CD4-positive, CD25-positive, alpha-beta regulatory T cell (primary cell): ENCODE results near the gene CHAT. TPM values are rescaled to one million over a fixed set of nuclear protein-coding genes. Genes with fewer than 3 reads are reported as not detected.
"Not testable (repeated sequence)": the region's sequence is repeated elsewhere in the genome, so short reads cannot be mapped to it uniquely, and the experiment has no call there.

ENCODE experiments used
- ATAC-seq, 2 donors: fragments of 150-1000 bp; cut with Tn5 transposase; one replicate each; pipeline ENCODE4 v1.10.0; 2021; ENCODE audit warnings: low read depth in 2 of 2, moderate number of reproducible peaks in 2 of 2, moderate library complexity in 1 of 2
- DNase-seq, 3 donors: peaks; one replicate each; pipeline versions ENCODE4 v3.0.0 to v3.0.0-alpha.2; 2012 to 2022; ENCODE audit warnings: mixed read lengths in 1 of 3
- H3K27ac ChIP-seq: one replicate; pipeline ENCODE4 v1.7.0; 2013; ENCODE audit warnings: mild to moderate bottlenecking, low read length; ENCODE audit not compliant: insufficient read depth, poor library complexity, severe bottlenecking
- H3K27me3 ChIP-seq: one replicate; pipeline ENCODE4 v1.7.0; 2013; ENCODE audit warnings: low read length; ENCODE audit not compliant: control insufficient read depth, insufficient read depth
- H3K36me3 ChIP-seq: one replicate; pipeline ENCODE4 v1.7.0; 2013; ENCODE audit warnings: mild to moderate bottlenecking, low read length, moderate library complexity; ENCODE audit not compliant: control insufficient read depth, insufficient read depth
- H3K4me1 ChIP-seq: 2 replicates; pipeline ENCODE4 v1.7.0; 2013; ENCODE audit warnings: mild to moderate bottlenecking, low read length; ENCODE audit not compliant: insufficient read depth, control insufficient read depth, poor library complexity, severe bottlenecking
- H3K4me3 ChIP-seq: one replicate; pipeline ENCODE4 v1.7.0; 2013; ENCODE audit warnings: low read depth, mild to moderate bottlenecking, low read length, moderate library complexity
- H3K9me3 ChIP-seq, 2 experiments: 1 replicate in 1 of 2; 2 replicates in 1 of 2; pipeline ENCODE4 v1.7.0; 2013; ENCODE audit warnings: low read length in 2 of 2, mild to moderate bottlenecking in 1 of 2, moderate library complexity in 1 of 2; ENCODE audit not compliant: control insufficient read depth in 2 of 2
- H3K27ac Mint-ChIP-seq, 3 donors: one replicate each; pipeline ENCODE4 v1.8.0; 2020 to 2022; ENCODE audit warnings: mild to moderate bottlenecking in 3 of 3, mixed read lengths in 3 of 3, moderate library complexity in 2 of 3
- H3K27me3 Mint-ChIP-seq: one replicate; pipeline ENCODE4 v1.8.0; 2022; ENCODE audit warnings: mild to moderate bottlenecking, mixed read lengths
- H3K36me3 Mint-ChIP-seq: one replicate; pipeline ENCODE4 v1.8.0; 2020; ENCODE audit warnings: mixed read lengths
- H3K4me1 Mint-ChIP-seq, 4 donors: one replicate each; pipeline ENCODE4 v1.8.0; 2020 to 2022; ENCODE audit warnings: mixed read lengths in 4 of 4, mild to moderate bottlenecking in 1 of 4
- H3K4me3 Mint-ChIP-seq, 4 donors: one replicate each; pipeline ENCODE4 v1.8.0; 2020 to 2022; ENCODE audit warnings: mild to moderate bottlenecking in 4 of 4, mixed read lengths in 4 of 4, moderate library complexity in 3 of 4
- H3K9me3 Mint-ChIP-seq, 7 donors: one replicate each; pipeline ENCODE4 v1.8.0; 2020 to 2022; ENCODE audit warnings: mixed read lengths in 7 of 7, mild to moderate bottlenecking in 3 of 7, moderate library complexity in 2 of 7
- polyA plus RNA-seq, 4 donors: library from polyadenylated mRNA; unstranded; fragments of 300-500 nt; fragmentation: Illumina TruSeq; gene quantifications; one replicate each; pipeline ENCODE4 v1.2.3, GENCODE V29; 2021
- total RNA-seq: library from RNA; stranded (reverse); gene quantifications from one replicate; pipeline ENCODE4 v1.2.3, GENCODE V29; 2022

The CHAT gene
- total and polyA plus RNA-seq, 5 donors from 2014 or later, result not detected

DNA sequence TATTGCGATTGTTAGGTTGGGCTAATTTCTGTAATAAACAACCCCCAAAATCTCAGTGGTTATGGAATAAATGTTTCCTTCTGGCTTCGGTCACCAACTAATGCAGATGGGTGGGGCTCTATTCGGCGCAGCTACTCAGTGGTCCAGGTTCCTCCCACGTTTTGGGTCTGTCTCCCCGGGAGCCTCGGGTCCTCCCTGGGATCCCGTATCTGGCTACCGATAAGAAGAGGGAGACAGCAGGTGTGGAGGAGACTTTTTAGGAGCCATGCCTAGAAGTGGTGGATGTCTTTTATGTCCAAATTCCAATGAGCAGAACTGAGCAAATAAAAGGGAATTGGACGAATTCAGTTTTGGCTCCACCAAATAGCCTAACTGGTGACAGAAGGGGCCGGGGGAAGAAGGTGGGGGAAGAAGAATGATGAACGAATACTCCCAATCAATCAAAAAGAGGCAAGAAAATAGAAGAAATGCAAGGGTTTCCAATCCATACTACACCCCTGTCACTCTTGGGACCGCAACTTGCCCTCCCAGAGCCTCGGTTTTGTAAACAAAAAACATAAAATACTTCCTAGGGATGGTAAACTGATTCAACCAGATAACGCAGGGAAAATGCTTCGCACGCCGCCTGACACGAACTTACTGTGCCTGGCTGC lies 65.1 kb downstream of the CHAT start:
- Mint-ChIP-seq H3K9me3 (peaks cover 0 to 25% (median 12%) of the 10 kb centered on the region in 7 donors), H3K4me1 (no peaks in the 10 kb centered on the region), H3K4me3 (no peak overlapping the region), H3K27me3 (peaks cover 25% of the 10 kb centered on the region), H3K36me3 (no peaks in the 10 kb centered on the region), H3K27ac (no peak overlapping the region)
- no peak overlapping the region for H3K27ac ChIP-seq
- peaks cover 0 to 18% of the 10 kb centered on the region in 2 experiments for H3K9me3 ChIP-seq
- H3K36me3 ChIP-seq, result no peaks in the 10 kb centered on the region
- DNase-seq, result no peak
- no peak for ATAC-seq
- H3K4me3 ChIP-seq, result no peak overlapping the region
- no peaks in the 10 kb centered on the region for H3K4me1 ChIP-seq
- peaks cover 4% of the 10 kb centered on the region for H3K27me3 ChIP-seq

DNA sequence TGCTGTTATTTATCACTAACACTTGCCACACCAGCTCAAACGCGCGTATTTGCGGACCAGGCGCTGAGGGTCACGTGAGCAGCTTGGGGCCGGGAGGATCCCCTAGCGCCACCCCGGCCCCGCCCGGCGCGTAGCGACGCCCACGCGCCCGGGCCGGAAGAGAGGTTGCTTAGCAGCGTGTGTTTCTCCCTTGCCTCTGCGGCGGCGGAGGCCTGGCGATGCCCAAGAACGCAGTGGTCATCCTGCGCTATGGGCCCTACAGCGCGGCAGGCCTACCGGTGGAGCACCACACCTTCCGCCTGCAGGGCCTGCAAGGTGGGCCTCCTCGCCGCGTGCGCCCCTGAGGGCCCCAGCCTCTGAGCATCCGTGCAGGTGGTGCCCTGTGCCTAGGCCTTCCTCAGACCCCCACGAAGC lies 65.7 kb downstream of the CHAT start, which contains the start of gene C10orf53:
Gene C10orf53 (plus strand): TSS at position 172 of the 414 bp plus-strand sequence. CDS start 47 bp downstream, at position 219.
- Histone ChIP-seq H3K27ac (no peak within 1 kb of the TSS), H3K4me3 (no peak within 1 kb of the TSS), H3K36me3 (no peaks in the 10 kb centered on the region), H3K27me3 (peaks cover 4% of the 10 kb centered on the region), H3K9me3 (peaks cover 0 to 18% of the 10 kb centered on the region in 2 experiments), H3K4me1 (no peaks in the 10 kb centered on the region)
- DNase-seq, result peak in 1 of 3 donors; percentile 33
- Mint-ChIP-seq H3K9me3 (peaks cover 0 to 25% (median 14%) of the 10 kb centered on the region in 7 donors), H3K27me3 (peaks cover 25% of the 10 kb centered on the region), H3K4me3 (no peak within 1 kb of the TSS), H3K36me3 (no peaks in the 10 kb centered on the region), H3K4me1 (no peaks in the 10 kb centered on the region), H3K27ac (no peak within 1 kb of the TSS)
- ATAC-seq, result no peak

DNA sequence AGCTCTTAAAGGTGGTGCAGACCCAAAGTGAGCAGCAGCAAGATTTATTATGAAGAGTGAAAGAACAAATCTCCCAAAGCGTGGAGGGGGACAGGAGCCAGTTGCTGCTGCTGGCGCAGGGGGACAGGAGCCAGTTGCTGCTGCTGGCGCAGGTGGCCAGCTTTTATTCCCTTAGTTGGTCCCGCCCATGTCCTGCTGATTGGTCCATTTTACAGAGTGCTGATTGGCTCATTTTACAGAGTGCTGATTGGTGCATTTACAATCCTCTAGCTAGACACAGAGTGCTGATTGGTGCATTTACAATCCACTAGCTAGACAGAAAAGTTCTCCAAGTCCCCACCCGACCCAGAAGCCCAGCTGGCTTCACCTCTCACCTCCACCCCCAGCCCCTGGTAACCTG lies 68.6 kb downstream of the CHAT start:
- Mint-ChIP-seq H3K9me3 (peaks cover 0 to 28% (median 12%) of the 10 kb centered on the region in 7 donors), H3K27me3 (peaks cover 24% of the 10 kb centered on the region)
- not testable (repeated sequence) for H3K4me3 Mint-ChIP-seq, H3K27ac Mint-ChIP-seq, ATAC-seq, H3K4me3 ChIP-seq, H3K27ac ChIP-seq, H3K4me1 Mint-ChIP-seq, DNase-seq, H3K36me3 ChIP-seq, H3K36me3 Mint-ChIP-seq, H3K4me1 ChIP-seq
- Histone ChIP-seq H3K9me3 (peaks cover 4 to 18% of the 10 kb centered on the region in 2 experiments), H3K27me3 (peaks cover 10% of the 10 kb centered on the region)

DNA sequence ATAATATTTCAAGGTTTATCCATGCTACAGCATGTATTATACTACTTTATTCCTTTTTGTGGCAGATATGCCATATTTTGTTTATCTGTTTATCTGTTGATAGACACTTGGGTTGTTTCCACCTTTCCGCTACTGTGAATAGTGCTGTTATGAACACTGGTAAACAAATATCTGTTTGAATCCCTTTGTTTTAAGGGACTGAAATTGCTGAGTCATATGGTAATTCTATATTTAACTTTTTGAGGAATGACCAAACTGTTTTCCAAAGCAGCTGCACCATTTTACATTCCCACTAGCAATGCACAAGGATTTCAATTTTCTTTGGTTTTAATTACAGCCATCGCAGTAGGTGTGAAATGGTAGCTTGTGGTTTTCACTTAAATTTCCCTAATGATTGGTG lies 69.0 kb downstream of the CHAT start:
- DNase-seq (no peak), ATAC-seq (no peak)
- H3K27ac ChIP-seq, result no peak overlapping the region
- no peaks in the 10 kb centered on the region for H3K36me3 ChIP-seq
- H3K36me3 Mint-ChIP-seq, result no peaks in the 10 kb centered on the region
- H3K4me1 ChIP-seq, result no peaks in the 10 kb centered on the region
- no peaks in the 10 kb centered on the region for H3K4me1 Mint-ChIP-seq
- peaks cover 28% of the 10 kb centered on the region for H3K27me3 Mint-ChIP-seq
- no peak overlapping the region for H3K4me3 Mint-ChIP-seq
- peaks cover 11% of the 10 kb centered on the region for H3K27me3 ChIP-seq
- no peak overlapping the region for H3K27ac Mint-ChIP-seq
- peaks cover 4 to 18% of the 10 kb centered on the region in 2 experiments for H3K9me3 ChIP-seq
- H3K4me3 ChIP-seq, result no peak overlapping the region
- peaks cover 1 to 30% (median 14%) of the 10 kb centered on the region in 7 donors for H3K9me3 Mint-ChIP-seq

DNA sequence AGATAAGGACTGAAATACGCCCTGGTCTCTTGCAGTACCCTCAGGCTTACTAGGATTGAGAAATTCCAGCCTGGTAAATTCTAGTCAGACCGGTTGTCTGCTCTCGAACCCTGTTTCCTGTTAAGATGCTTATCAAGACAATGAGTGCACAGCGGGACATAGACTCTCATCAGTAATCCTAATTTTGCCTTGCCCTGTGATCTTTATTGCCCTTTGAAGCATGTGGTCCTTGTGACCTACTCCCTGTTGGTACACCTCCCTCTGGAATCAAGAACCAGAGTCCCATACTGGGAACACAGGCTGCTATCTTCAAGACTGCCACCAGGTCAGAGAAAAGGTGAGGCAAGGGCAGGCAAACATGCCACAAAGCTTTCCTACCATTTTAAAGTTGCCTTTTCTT lies 72.8 kb downstream of the CHAT start:
- H3K4me3 ChIP-seq, result no peak overlapping the region
- peaks cover 28% of the 10 kb centered on the region for H3K27me3 ChIP-seq
- Mint-ChIP-seq H3K9me3 (peaks cover 0 to 20% (median 8%) of the 10 kb centered on the region in 7 donors), H3K27ac (no peak overlapping the region), H3K27me3 (peaks cover 50% of the 10 kb centered on the region), H3K4me3 (no peak overlapping the region), H3K36me3 (no peaks in the 10 kb centered on the region), H3K4me1 (peaks cover 0 to 2% (median 0%) of the 10 kb centered on the region in 4 donors)
- H3K36me3 ChIP-seq, result no peaks in the 10 kb centered on the region
- H3K4me1 ChIP-seq, result no peaks in the 10 kb centered on the region
- DNase-seq, result no peak
- no peak for ATAC-seq
- H3K27ac ChIP-seq, result no peak overlapping the region
- peaks cover 0 to 4% of the 10 kb centered on the region in 2 experiments for H3K9me3 ChIP-seq

DNA sequence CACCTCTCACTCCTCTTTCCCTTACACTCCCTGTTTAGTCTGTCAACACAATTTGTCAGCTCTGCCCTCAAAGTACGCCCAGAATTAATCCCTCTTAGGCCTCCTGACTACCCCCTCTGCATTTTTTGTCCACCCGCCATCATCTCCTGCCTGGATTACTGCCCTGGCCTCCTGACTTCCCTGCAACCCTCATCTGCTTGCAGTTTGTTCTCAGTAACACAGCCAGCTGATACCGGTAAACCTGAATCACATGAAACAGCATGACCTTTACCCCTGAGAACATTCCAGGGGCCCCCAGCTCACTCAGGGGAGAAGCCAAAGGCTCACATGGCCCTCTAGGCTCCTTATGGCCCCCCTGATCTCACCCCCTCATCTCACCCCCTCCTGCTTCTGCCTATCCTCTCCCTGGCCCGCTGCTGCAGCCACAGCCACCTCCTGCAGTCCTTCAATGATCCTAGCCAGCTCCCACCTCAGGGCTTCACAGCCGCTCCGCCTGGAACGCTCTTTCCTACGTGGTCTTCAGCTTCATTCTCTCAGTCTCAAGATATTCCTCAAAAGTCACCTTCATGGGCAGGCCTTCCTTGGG lies 74.5 kb downstream of the CHAT start:
- no peak overlapping the region for H3K4me3 Mint-ChIP-seq
- no peaks in the 10 kb centered on the region for H3K4me1 ChIP-seq
- ATAC-seq, result no peak
- peaks cover 0 to 17% (median 3%) of the 10 kb centered on the region in 7 donors for H3K9me3 Mint-ChIP-seq
- no peak overlapping the region for H3K27ac Mint-ChIP-seq
- peaks cover 31% of the 10 kb centered on the region for H3K27me3 ChIP-seq
- no peak overlapping the region for H3K27ac ChIP-seq
- H3K36me3 ChIP-seq, result no peaks in the 10 kb centered on the region
- H3K4me3 ChIP-seq, result no peak overlapping the region
- peaks cover 0 to 2% (median 0%) of the 10 kb centered on the region in 4 donors for H3K4me1 Mint-ChIP-seq
- H3K36me3 Mint-ChIP-seq, result no peaks in the 10 kb centered on the region
- H3K9me3 ChIP-seq, result peaks cover 0 to 4% of the 10 kb centered on the region in 2 experiments
- peaks cover 52% of the 10 kb centered on the region for H3K27me3 Mint-ChIP-seq
- DNase-seq, result no peak

DNA sequence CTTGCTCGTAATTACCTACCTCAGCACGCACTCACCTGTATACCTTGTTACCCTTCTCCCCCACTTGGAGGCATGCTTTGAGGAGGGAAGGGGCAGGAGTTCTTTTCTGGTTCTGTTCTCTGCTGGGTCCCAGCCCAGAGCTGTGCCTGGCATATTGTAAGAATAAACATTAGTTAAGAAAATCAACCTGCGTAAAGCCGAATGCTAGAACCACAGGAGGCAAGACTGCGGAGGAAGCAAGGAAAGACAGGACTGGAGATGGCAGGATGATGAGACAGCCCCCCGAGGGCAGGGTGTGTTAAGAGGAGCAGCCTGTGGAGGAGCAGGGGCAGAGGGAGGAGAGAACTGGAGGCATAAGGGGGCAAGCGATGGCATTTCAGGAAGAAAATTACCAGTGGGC lies 75.1 kb downstream of the CHAT start:
- peaks cover 0 to 4% of the 10 kb centered on the region in 2 experiments for H3K9me3 ChIP-seq
- H3K4me3 Mint-ChIP-seq, result no peak overlapping the region
- DNase-seq, result no peak
- peaks cover 0 to 2% (median 0%) of the 10 kb centered on the region in 4 donors for H3K4me1 Mint-ChIP-seq
- H3K36me3 ChIP-seq, result no peaks in the 10 kb centered on the region
- H3K27me3 Mint-ChIP-seq, result peaks cover 54% of the 10 kb centered on the region
- H3K27ac Mint-ChIP-seq, result no peak overlapping the region
- H3K36me3 Mint-ChIP-seq, result no peaks in the 10 kb centered on the region
- no peak overlapping the region for H3K27ac ChIP-seq
- no peaks in the 10 kb centered on the region for H3K4me1 ChIP-seq
- peaks cover 0 to 17% (median 3%) of the 10 kb centered on the region in 7 donors for H3K9me3 Mint-ChIP-seq
- ATAC-seq, result no peak
- H3K4me3 ChIP-seq, result no peak overlapping the region
- peaks cover 31% of the 10 kb centered on the region for H3K27me3 ChIP-seq
